ENCODE measurements around the gene TF. TPM values are rescaled to one million over a fixed set of nuclear protein-coding genes. Genes with fewer than 3 reads are reported as not detected.

TF gene
- total and polyA plus RNA-seq, 2 experiments from 2014 or later, result 0.05 TPM; not detected in 1

DNA sequence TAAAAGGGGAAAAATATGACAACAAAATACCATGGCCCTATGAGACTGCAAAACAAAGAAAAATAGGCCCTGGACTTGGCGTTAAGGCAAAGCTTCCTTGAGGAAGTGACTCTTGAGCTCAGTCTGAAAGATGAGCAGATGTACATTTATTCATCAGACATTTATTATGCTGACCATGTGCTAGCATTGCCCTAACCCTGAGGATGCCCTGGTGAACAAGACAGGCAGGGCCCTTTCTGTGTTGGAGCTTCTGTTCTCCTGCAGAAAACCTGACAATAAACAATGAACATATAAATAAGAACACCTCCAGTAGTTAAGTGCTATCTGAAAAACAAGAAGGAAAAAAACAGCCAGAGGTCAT is 12.4 kb downstream of the TF start:
- 53 to 55% methylated on average over 1 of the region's 1 CpG for WGBS, 2 experiments (ENCODE audit: low coverage in 1 of 2, low lambda C conversion rate in 2 of 2, missing lambda C conversion rate in 2 of 2)
- in situ Hi-C loops (cut with MboI), result no loop called here
- Histone ChIP-seq H3K27me3 (replicated peaks; ENCODE audit: insufficient read depth) (peaks cover 8% of the 10 kb centered on the region; the same call in 1 of the 2 replicates), H3K4me3 (no peak overlapping the region), H3K36me3 (ENCODE audit: low read depth) (no peaks in the 10 kb centered on the region), H4K20me1 (ENCODE audit: insufficient read depth) (no peaks in the 10 kb centered on the region), H3K9me3 (ENCODE audit: low read depth) (no peaks in the 10 kb centered on the region), H3K4me2 (ENCODE audit: unreplicated experiment) (no peak overlapping the region), H3F3A (ENCODE audit: insufficient read depth) (no peaks in the 10 kb centered on the region), H3K9me2 (ENCODE audit: insufficient read depth) (no peaks in the 10 kb centered on the region), H2AFZ (no peak overlapping the region), H3K27ac (no peak overlapping the region), H3K9ac (no peak overlapping the region), H3K79me2 (ENCODE audit: insufficient read depth) (no peaks in the 10 kb centered on the region), H3K4me1 (ENCODE audit: insufficient read depth) (no peaks in the 10 kb centered on the region)
- TF ChIP-seq EZH2 (IDR thresholded peaks at IDR 0.05; ENCODE audit: insufficient read depth, poor library complexity, severe bottlenecking) (no peak), EZH2phosphoT487 (IDR thresholded peaks at IDR 0.05; ENCODE audit: insufficient read depth, low read depth) (no peak)
- no peak for DNase-seq

DNA sequence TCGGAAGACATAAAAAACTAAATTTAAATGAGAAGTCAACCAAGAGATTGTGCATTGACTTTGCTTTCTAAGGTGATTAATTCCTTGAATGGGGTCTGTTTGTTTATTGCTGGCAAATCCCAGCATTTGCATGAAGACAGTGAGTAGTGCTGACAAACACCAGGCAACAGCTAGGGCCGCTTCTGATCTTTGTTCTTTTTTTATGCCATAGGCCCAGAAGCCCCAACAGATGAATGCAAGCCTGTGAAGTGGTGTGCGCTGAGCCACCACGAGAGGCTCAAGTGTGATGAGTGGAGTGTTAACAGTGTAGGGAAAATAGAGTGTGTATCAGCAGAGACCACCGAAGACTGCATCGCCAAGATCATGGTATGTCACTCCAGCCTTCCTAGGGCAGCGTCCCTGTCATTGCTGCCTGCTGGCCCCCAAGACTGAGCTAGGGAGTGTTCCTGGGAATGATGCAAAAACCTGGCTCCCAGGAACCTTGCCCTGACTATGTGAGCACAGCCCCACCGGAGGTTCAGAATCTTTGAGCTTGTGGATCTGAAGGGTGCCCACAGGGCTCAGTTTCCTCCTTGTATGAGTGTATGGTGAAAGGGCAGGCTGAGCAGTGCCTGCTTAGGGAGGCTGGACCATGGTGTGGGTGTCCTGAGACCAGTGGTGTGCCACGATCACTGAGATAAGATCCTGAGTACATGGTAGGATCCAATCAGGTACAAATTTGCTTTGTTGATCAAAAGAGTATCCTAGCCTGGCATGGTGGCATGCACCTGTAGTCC is 13.0 kb downstream of the TF start:
- Histone ChIP-seq H3K4me1 (ENCODE audit: insufficient read depth) (no peaks in the 10 kb centered on the region), H3K9ac (no peak overlapping the region), H3F3A (ENCODE audit: insufficient read depth) (no peaks in the 10 kb centered on the region), H3K9me3 (ENCODE audit: low read depth) (no peaks in the 10 kb centered on the region), H3K36me3 (ENCODE audit: low read depth) (no peaks in the 10 kb centered on the region), H3K27ac (no peak overlapping the region), H3K4me3 (no peak overlapping the region), H3K27me3 (replicated peaks; ENCODE audit: insufficient read depth) (peaks cover 8% of the 10 kb centered on the region; the same call in 1 of the 2 replicates), H4K20me1 (ENCODE audit: insufficient read depth) (no peaks in the 10 kb centered on the region), H3K9me2 (ENCODE audit: insufficient read depth) (no peaks in the 10 kb centered on the region), H3K4me2 (ENCODE audit: unreplicated experiment) (no peak overlapping the region), H3K79me2 (ENCODE audit: insufficient read depth) (no peaks in the 10 kb centered on the region), H2AFZ (no peak overlapping the region)
- DNase-seq, result no peak
- in situ Hi-C loops (cut with MboI), result no loop called here
- TF ChIP-seq EZH2phosphoT487 (IDR thresholded peaks at IDR 0.05; ENCODE audit: insufficient read depth, low read depth), result no peak
- no peak for TF ChIP-seq EZH2 (IDR thresholded peaks at IDR 0.05; ENCODE audit: insufficient read depth, poor library complexity, severe bottlenecking)
- 51 to 67% methylated on average over 9 of the region's 9 CpGs for WGBS, 2 experiments (ENCODE audit: low coverage in 1 of 2, low lambda C conversion rate in 2 of 2, missing lambda C conversion rate in 2 of 2)

- WGBS, 2 experiments (ENCODE audit: low coverage in 1 of 2, low lambda C conversion rate in 2 of 2, missing lambda C conversion rate in 2 of 2), result 19 to 29% methylated on average over 2 of the region's 2 CpGs
Observed at GRCh38 chr3:133759740-133760305, 13.6 kb downstream of the TF start.

DNA sequence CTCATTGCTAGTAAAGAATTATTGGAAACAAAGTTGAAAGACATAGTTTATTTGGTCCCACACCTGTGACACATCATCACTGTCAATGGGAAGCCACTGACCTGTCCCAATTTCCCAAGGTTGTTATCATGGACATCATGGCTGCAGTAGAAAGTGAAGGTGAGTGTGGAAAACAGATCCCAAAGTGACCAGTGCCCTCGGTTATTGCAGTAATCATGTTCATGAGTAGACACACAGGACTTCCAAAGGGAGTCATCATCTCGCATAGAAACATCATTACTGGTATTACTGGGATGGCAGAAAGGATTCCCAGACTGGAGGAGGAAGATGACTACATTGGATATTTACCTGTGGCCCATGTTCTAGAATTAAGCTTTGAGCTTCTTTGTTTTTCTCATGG is 14.7 kb downstream of the TF start:
- Histone ChIP-seq H3K4me3 (no peak overlapping the region), H3K79me2 (ENCODE audit: insufficient read depth) (no peaks in the 10 kb centered on the region), H3K27ac (no peak overlapping the region), H3K27me3 (replicated peaks; ENCODE audit: insufficient read depth) (peaks cover 16% of the 10 kb centered on the region), H3K4me1 (ENCODE audit: insufficient read depth) (no peaks in the 10 kb centered on the region), H3K9me2 (ENCODE audit: insufficient read depth) (no peaks in the 10 kb centered on the region), H4K20me1 (ENCODE audit: insufficient read depth) (no peaks in the 10 kb centered on the region), H3F3A (ENCODE audit: insufficient read depth) (no peaks in the 10 kb centered on the region), H3K9ac (no peak overlapping the region), H2AFZ (no peak overlapping the region), H3K4me2 (ENCODE audit: unreplicated experiment) (no peak overlapping the region), H3K9me3 (ENCODE audit: low read depth) (no peaks in the 10 kb centered on the region), H3K36me3 (ENCODE audit: low read depth) (no peaks in the 10 kb centered on the region)
- in situ Hi-C loops (cut with MboI), result no loop called here
- 34 to 44% methylated on average over 2 of the region's 2 CpGs for WGBS, 2 experiments (ENCODE audit: low coverage in 1 of 2, low lambda C conversion rate in 2 of 2, missing lambda C conversion rate in 2 of 2)
- TF ChIP-seq EZH2 (IDR thresholded peaks at IDR 0.05; ENCODE audit: insufficient read depth, poor library complexity, severe bottlenecking) (no peak), EZH2phosphoT487 (IDR thresholded peaks at IDR 0.05; ENCODE audit: insufficient read depth, low read depth) (no peak)
- DNase-seq, result no peak

More at GRCh38 chr3:133759740-133760305, 13.6 kb downstream of the TF start:
- Histone ChIP-seq H3K9me3 (ENCODE audit: low read depth) (no peaks in the 10 kb centered on the region), H4K20me1 (ENCODE audit: insufficient read depth) (no peaks in the 10 kb centered on the region), H3K27ac (no peak overlapping the region), H3K27me3 (replicated peaks; ENCODE audit: insufficient read depth) (peaks cover 10% of the 10 kb centered on the region; the same call in 1 of the 2 replicates), H3K9me2 (ENCODE audit: insufficient read depth) (no peaks in the 10 kb centered on the region), H2AFZ (no peak overlapping the region), H3K9ac (no peak overlapping the region), H3K36me3 (ENCODE audit: low read depth) (no peaks in the 10 kb centered on the region), H3K4me2 (ENCODE audit: unreplicated experiment) (no peak overlapping the region), H3F3A (ENCODE audit: insufficient read depth) (no peaks in the 10 kb centered on the region), H3K4me3 (no peak overlapping the region), H3K79me2 (ENCODE audit: insufficient read depth) (no peaks in the 10 kb centered on the region), H3K4me1 (ENCODE audit: insufficient read depth) (no peaks in the 10 kb centered on the region)
- in situ Hi-C loops (cut with MboI), result no loop called here
- no peak for TF ChIP-seq EZH2phosphoT487 (IDR thresholded peaks at IDR 0.05; ENCODE audit: insufficient read depth, low read depth)
- TF ChIP-seq EZH2 (IDR thresholded peaks at IDR 0.05; ENCODE audit: insufficient read depth, poor library complexity, severe bottlenecking), result no peak
- no peak for DNase-seq

Measured in GM23248 (cell line).